GM13977 (cell line): Measurements from ENCODE around the gene SMC1B.

Experiments
- DNase-seq: peaks from one replicate; pipeline ENCODE4 v3.0.0; 2012; ENCODE audit warnings: low spot score
- CTCF ChIP-seq: IDR thresholded peaks from 2 replicates; pipeline ENCODE4 v1.5.1; 2012; ENCODE audit warnings: mild to moderate bottlenecking, control low read depth; ENCODE audit not compliant: insufficient read depth; ENCODE audit errors: extremely low read depth, missing control alignments
- in situ Hi-C: fragments of 300-500 bp; cut with MboI; formaldehyde crosslinking; loops from one replicate; pipeline ENCODE4 v1.12.0; 2022; ENCODE audit warnings: low sequenced_read_pairs, low pct_unique_long_range_greater_than_20kb, mixed read lengths, inconsistent platforms; ENCODE audit not compliant: unreplicated experiment

SMC1B gene

GRCh38 chr22:45455621-45456020 is 42.2 kb upstream of the SMC1B start:
- in situ Hi-C loops, result no loop called here
- no peak for TF ChIP-seq CTCF
- no peak for DNase-seq

GRCh38 chr22:45455212-45455611 is 41.8 kb upstream of the SMC1B start:
- in situ Hi-C loops, result no loop called here
- TF ChIP-seq CTCF, result no peak

GRCh38 chr22:45454275-45454674 is 40.9 kb upstream of the SMC1B start:
- no peak for TF ChIP-seq CTCF
- in situ Hi-C loops, result no loop called here
- DNase-seq, result no peak

More at GRCh38 chr22:45455212-45455611, 41.8 kb upstream of the SMC1B start:
- DNase-seq, result no peak

- in situ Hi-C loops, result no loop called here
- TF ChIP-seq CTCF, result no peak
- no peak for DNase-seq
Measured at GRCh38 chr22:45453764-45454163, 40.4 kb upstream of the SMC1B start.

- in situ Hi-C loops, result no loop called here
- TF ChIP-seq CTCF, result no peak
- DNase-seq, result no peak
Measured at GRCh38 chr22:45452565-45453379, 39.4 kb upstream of the SMC1B start.

GRCh38 chr22:45451972-45452371 is 38.6 kb upstream of the SMC1B start:
- no peak for DNase-seq
- in situ Hi-C loops, result no loop called here
- no peak for TF ChIP-seq CTCF
